MM.1S (cell line): ENCODE measurements around the gene OR2F1.

Experiments
- EZH2 ChIP-seq: fragments of 300-600 bp; sonication (generic); optimal IDR thresholded peaks from 2 replicates; pipeline ENCODE3; 2017; ENCODE audit warnings: low read depth, mild to moderate bottlenecking, antibody characterized with exemption, low read length, mixed read lengths
- EZH2phosphoT487 ChIP-seq: fragments of 300-600 bp; sonication (generic); IDR thresholded peaks from 2 replicates; pipeline ENCODE4 v1.6.1; 2018; ENCODE audit warnings: antibody characterized with exemption, low read length

DNA sequence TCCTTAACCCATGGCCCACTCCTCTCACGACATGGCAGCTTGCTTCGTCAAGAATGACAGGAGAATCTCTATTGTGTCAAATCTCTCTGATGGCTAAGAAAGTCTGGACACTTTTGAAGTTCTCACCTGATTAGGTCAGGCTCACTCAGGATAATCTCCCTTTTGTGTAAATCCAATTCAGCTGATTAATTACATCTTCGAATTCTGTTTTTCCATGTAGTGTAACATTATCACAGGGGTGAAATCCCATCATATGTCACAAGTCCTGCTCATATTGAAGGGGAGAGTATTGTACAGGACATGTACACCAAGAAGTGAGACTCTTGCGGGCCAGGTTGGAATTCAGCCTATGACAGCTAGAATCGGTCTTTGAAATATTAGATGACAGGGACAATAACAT, 29.3 kb downstream of the OR2F1 start:
- TF ChIP-seq EZH2 (no peak), EZH2phosphoT487 (no peak)
